GM18526 (cell line): ENCODE data around the gene SIRPD.

Experiments used
- POLR2A ChIP-seq: IDR thresholded peaks from 3 replicates; pipeline ENCODE4 v1.6.1; 2011; ENCODE audit not compliant: insufficient read length; ENCODE audit errors: extremely low read depth

The SIRPD gene

DNA sequence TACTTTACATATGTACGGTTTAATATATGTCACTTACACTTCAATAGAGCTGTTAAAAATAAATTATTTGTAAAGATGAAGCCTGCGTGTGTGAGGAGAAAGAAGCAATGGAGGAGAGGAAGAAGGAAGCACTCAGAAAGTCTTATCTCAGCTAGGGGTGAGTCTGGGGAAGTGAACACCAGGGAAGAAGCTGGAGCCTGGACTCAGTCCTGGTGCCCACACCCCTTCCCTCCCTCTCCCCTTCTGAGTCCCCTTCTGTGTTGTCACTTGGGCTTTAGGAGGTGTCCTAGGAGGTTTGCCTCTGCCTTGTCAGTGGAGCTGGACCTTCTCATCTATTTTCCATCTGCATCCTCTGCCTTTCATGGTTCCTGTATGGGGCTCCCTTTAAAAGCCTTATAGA lies 68.2 kb downstream of the SIRPD start:
- no peak for TF ChIP-seq POLR2A

DNA sequence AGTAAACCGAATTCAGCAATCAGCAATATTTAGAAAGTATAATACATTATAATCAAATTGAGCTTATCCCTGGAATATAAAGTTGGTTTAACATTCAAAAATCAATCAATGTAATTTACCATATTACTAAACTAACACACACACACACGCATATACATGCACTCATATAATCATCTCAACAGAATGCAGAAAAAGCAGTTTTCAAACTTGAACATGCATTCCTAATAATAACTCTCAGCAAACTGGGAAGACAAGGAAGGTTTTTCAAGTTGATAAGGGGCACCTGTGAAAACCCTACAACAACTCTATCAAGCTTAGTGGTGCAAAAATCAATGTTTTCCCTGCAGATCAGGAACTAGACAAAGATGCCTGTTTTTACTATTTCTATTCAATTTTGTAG lies 70.9 kb downstream of the SIRPD start:
- no peak for TF ChIP-seq POLR2A

DNA sequence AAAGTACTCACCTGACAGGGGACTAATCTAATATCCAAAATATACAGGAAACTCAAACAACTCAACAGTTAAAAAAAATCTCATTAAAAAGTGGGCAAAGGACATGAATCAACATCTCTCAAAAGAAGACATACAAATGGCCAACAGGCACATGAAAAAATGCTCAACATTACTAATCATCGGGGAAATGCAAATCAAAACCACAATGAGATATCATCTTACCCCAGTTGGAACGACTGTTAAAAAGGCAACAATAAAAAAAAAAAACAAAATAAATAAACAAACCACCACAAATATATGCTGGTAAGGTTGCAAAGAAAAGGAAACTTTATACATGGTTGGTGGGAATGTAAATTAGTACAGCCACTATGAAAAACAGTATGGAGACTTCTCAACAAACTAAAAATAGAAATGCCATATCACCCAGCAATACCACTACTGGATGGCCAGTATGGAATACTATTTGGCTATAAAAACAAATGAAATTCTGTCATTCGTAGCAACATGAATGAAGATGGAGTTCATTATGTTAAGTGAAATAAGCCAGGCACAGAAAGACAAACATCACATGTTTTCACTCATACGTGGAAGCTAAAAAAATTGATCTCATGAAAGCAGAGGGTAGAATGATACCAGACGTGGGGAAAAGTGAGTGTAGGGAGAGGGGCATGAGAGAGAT lies 72.9 kb downstream of the SIRPD start:
- no peak for TF ChIP-seq POLR2A
